NCI-H1436 treated with DMSO at 0.1 percent for 48 hours (cell line): ENCODE data around the gene ARHGEF39.
"Not testable (repeated sequence)": the region's sequence is repeated elsewhere in the genome, so short reads cannot be mapped to it uniquely, and the experiment has no call there.

Experiments used
- DNase-seq: peaks from one replicate; lab custom pipeline; 2025; lab: John Stamatoyannopoulos, UW

The ARHGEF39 gene

GRCh38 chr9:35650341-35651158 is 14.4 kb downstream of the ARHGEF39 start, which contains the start of gene SIT1:
SIT1 (minus strand) TSS chr9:35650931; CDS start chr9:35650853, 78 bp downstream.
- no peak for DNase-seq

- no peak for DNase-seq
Observed at GRCh38 chr9:35649431-35650340, 15.3 kb downstream of the ARHGEF39 start.

- DNase-seq, result peak; percentile 62
Observed at GRCh38 chr9:35646533-35647265, 18.3 kb downstream of the ARHGEF39 start.

- no peak for DNase-seq
Observed at GRCh38 chr9:35646153-35646532, 18.9 kb downstream of the ARHGEF39 start.

GRCh38 chr9:35645736-35646135 is 19.3 kb downstream of the ARHGEF39 start:
- DNase-seq, result not testable (repeated sequence)

- DNase-seq, result no peak
Observed at GRCh38 chr9:35643046-35643445, 21.9 kb downstream of the ARHGEF39 start.

GRCh38 chr9:35641478-35641877 is 23.5 kb downstream of the ARHGEF39 start:
- DNase-seq, result not testable (repeated sequence)

GRCh38 chr9:35640431-35640830 is 24.6 kb downstream of the ARHGEF39 start:
- not testable (repeated sequence) for DNase-seq

GRCh38 chr9:35639631-35640030 is 25.4 kb downstream of the ARHGEF39 start:
- no peak for DNase-seq

- not testable (repeated sequence) for DNase-seq
Observed at GRCh38 chr9:35639225-35639624, 25.8 kb downstream of the ARHGEF39 start.

- DNase-seq, result not testable (repeated sequence)
Observed at GRCh38 chr9:35638751-35639150, 26.2 kb downstream of the ARHGEF39 start.

- not testable (repeated sequence) for DNase-seq
Observed at GRCh38 chr9:35637427-35637955, 27.5 kb downstream of the ARHGEF39 start.

GRCh38 chr9:35636877-35637246 is 28.1 kb downstream of the ARHGEF39 start:
- not testable (repeated sequence) for DNase-seq

- DNase-seq, result no peak
Observed at GRCh38 chr9:35636135-35636876, 28.7 kb downstream of the ARHGEF39 start.

- no peak for DNase-seq
Observed at GRCh38 chr9:35635730-35636129, 29.3 kb downstream of the ARHGEF39 start.

GRCh38 chr9:35629597-35629996 is 35.4 kb downstream of the ARHGEF39 start:
- DNase-seq, result no peak

GRCh38 chr9:35628389-35628991 is 36.5 kb downstream of the ARHGEF39 start:
- no peak for DNase-seq

- no peak for DNase-seq
Observed at GRCh38 chr9:35627575-35627974, 37.4 kb downstream of the ARHGEF39 start.

GRCh38 chr9:35619800-35620158 is 45.2 kb downstream of the ARHGEF39 start:
- DNase-seq, result no peak
